Fibroblast of mammary gland (primary cell): Measurements from ENCODE around the gene PARP12.

Experiments
- DNase-seq: peaks from one replicate; pipeline ENCODE4 v3.0.0-alpha.2; 2010; ENCODE audit warnings: low read depth
- H3K4me3 ChIP-seq: 2 replicates; pipeline ENCODE4 v1.5.1; 2011; ENCODE audit warnings: low read depth, mild to moderate bottlenecking, low read length, moderate library complexity; ENCODE audit not compliant: control insufficient read depth
- CTCF ChIP-seq: conservative IDR thresholded peaks from 2 replicates; pipeline ENCODE4 v1.5.1; 2011; ENCODE audit warnings: low read depth, low read length, inconsistent platforms; ENCODE audit not compliant: control insufficient read depth, insufficient read depth

Gene PARP12

GRCh38 chr7:140060788-140061606 is 1.8 kb downstream of the PARP12 start:
- no peak for TF ChIP-seq CTCF
- DNase-seq, result peak; percentile 59
- no peak overlapping the region for H3K4me3 ChIP-seq

DNA sequence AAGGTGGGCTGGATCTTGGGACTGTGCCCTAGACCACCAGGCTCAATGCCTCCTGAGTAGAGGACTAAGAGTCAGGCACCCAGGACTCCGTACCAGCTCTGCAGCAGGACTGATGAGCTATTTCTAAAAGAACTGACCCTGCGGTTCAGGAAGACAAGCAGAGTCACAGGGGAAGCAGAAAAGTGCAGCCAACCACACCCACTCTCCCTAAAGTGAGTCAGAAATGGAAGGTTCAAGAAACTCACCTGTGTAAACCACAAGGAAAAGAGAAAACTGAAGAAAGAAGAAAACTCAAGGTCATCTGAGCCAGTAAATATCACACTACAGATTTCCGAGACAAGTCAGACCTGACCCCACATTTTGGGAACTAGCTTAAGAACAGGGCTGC is 2.5 kb downstream of the PARP12 start:
- H3K4me3 ChIP-seq, result no peak overlapping the region
- TF ChIP-seq CTCF, result no peak
- no peak for DNase-seq

DNA sequence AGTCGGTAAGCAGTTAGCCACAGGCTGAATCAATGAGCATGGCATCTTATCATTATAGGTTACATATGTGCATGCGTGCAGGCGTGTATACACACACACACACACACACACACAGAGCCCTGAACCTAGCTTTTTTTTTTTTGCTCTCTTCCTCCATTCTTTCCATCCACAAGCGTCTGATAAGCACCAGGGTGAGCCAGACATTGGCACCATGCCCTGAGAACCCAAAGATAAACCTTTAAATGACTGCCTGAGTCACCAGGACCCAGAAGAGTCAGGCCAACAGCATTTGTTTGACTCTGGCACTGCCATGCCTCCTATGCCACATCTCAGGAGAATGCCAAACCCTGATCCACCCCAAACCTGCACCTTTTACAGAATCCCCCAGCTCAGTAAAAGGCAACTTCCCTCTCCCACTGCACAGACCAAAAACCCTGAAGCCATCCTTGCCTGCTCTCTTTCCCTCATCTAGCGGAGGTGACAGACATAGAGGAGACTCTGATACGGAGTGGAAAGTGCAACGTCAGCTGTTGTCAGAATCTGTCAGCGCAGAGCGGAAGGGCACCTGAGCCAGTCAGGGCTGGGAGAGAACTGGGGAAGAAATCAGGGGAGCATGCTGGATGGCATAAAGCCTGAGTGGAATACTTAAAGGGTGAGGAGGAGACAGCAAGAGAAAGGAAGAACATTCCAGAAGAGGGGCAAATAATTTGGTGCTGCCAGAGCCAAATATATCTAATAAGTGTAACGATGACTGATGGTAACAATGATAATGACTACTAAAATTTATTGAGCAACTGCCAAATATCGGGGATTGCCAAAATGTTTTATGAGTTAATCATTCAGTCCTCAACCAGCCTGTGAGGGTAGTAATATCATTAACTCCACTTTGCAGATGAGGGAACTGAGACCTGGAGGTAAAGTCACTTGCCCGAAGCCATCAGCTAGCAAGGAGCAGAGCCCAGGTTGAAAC is 3.2 kb downstream of the PARP12 start:
- peak; percentile 84 for DNase-seq
- H3K4me3 ChIP-seq, result no peak overlapping the region
- TF ChIP-seq CTCF, result no peak

DNA sequence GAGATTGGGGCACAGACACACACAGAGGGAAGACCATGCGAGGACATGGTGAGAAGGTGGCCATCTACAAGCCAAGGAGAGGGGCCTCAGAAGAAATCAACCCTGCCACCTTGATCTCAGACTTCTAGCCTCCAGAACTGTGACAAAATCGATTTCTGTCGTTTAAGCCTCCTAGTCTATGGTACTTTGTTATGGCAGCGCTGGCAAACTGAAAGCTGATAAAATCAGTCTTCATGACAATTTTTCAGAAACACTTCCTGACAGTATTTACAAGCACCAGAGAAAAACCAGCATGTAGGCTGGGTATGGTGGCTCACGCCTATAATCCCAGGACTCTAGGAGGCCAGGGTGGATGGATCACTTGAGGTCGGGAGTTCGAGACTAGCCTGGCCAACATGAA is 4.2 kb downstream of the PARP12 start:
- no peak for DNase-seq
- TF ChIP-seq CTCF, result no peak
- H3K4me3 ChIP-seq, result no peak overlapping the region

GRCh38 chr7:140057143-140057535 is 5.6 kb downstream of the PARP12 start:
- TF ChIP-seq CTCF, result no peak
- H3K4me3 ChIP-seq, result no peak overlapping the region
- no peak for DNase-seq

- no peak for DNase-seq
- H3K4me3 ChIP-seq, result no peak overlapping the region
- no peak for TF ChIP-seq CTCF
Measured at GRCh38 chr7:140056431-140057142, 6.2 kb downstream of the PARP12 start.
